Fibroblast of skin of right quadriceps (primary cell): ENCODE data around the gene HS6ST1.
"Not testable (repeated sequence)": the region's sequence is repeated elsewhere in the genome, so short reads cannot be mapped to it uniquely, and the experiment has no call there.

Source experiments
- DNase-seq: peaks from one replicate; pipeline ENCODE4 v3.0.0-alpha.2; 2013

HS6ST1 gene

GRCh38 chr2:128267197-128267596 is 51.5 kb downstream of the HS6ST1 start:
- DNase-seq: not testable (repeated sequence)

DNA sequence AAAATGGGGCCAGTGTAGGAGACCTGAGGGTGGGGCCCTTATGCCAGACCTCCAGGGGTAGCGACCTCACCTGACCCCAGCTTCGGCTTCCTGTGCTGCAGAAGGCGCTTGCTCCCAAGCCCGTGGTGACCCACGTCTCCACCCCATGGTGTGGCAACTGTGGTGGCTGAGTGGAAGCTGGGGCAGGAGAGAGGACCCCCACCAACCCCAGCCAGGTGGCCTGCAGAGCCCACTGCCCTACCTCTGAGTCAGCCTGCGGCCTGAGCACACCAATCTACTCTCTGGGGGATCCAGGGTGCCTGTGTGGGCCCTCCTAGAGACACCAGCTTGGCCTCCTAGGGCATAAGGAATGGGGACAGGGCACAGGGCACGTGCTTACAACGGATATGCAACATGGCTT is 52.2 kb downstream of the HS6ST1 start:
- not testable (repeated sequence) for DNase-seq

DNA sequence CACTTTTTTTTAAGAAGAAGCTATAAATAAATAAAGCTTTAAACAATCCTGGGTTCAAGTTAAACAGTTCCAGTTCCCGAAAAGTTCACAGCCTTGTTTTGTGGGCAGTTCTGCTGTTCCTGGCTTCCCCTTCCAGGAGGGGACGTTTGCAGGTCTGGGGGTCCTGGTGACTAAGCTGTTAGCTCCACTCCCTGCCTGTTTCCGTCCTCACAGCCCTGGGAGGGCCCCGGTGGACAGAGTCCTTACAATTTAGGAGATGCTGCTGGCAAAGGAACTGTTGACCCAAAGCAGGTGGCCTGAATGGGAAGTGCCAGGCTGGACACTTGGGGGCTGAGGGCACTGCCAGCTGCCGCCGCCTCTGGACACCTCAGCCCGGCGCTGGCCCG is 53.1 kb downstream of the HS6ST1 start:
- DNase-seq: not testable (repeated sequence)

- no peak for DNase-seq
Measured at GRCh38 chr2:128264881-128265607, 53.6 kb downstream of the HS6ST1 start.

DNA sequence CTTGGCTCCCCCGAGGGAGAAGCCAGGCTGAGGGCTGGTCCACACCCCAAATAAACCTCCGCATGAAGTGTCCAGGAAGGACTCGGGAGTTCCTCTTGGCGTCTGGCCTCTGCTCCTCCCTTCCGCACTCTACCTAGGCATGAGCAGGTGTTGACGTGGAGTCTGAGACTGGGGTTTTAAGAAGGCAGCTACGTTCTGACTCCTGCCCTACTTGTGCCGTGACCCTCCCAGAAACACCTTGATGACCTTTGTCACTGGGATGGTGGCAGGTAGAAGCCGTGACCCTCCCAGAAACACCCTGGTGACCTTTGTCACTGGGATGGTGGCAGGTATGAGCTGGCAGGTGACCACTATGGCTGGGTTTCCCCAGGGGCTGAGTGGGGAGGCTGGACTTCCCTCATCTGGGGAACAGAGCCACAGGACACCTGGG is 54.8 kb downstream of the HS6ST1 start:
- no peak for DNase-seq

GRCh38 chr2:128262315-128263253 is 56.1 kb downstream of the HS6ST1 start:
- no peak for DNase-seq

GRCh38 chr2:128261245-128262128 is 57.2 kb downstream of the HS6ST1 start:
- no peak for DNase-seq

DNA sequence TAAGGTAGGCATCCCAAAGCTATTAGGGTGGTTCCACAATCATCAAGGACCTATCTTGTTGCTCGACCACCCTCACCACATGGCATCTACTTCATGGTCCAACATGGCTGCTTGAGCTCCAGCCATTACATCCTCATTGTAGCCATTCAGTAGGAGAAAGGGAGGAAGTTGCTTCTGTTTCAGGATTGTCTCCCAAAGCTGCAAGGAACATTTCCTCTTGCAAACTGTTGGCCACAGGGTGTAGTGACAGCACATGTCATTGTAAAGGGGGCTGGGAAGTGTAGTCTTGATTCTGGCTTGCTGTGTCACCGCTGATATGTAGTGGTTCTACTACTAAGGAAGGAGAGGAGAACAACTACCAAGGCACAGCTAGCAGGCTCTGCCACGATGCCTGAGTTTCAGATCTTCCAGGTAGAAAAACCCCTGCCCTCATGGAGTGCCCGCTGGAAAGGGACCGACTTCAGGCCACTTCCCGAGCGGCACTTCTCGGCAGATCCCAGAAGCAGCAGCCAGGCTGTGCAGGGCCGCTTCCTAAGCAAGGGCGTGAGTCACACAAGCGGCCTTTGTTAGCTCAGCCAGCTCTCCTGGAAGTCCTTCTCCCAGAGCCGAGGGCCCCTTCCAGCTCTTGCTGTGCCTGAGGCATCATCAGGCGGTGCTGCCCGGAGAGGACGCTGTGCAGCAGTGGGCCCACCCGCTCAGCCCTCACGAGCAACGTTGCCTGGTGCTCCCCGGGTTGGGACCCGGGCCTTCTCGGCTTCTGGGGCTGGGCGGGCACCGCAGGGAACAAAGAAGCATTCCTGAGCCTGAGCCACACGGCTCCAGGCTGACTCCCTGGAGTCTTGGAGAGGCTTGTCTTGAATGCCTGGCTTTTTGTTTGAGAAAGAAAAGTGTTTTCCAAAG is 58.2 kb downstream of the HS6ST1 start:
- DNase-seq: peak; percentile 73

DNA sequence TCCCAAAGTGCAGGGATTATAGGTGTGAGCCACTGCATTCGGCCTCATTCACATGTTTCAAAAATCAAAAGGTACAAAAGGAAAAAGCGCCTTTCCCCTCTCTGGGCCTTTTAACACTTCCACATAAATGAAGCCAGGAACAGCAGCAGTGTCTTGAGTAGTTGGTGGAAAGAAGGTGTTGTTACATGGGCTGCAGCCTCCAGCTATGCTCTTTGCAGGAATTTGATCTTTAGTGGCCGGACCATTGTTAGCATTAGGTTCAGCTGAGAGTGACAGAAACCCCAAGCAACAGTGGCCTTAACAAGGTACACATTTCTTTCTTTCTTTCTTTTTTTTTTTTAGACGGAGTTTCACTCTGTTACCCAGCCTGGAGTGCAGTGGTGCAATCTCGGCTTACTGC is 59.1 kb downstream of the HS6ST1 start:
- DNase-seq: no peak

DNA sequence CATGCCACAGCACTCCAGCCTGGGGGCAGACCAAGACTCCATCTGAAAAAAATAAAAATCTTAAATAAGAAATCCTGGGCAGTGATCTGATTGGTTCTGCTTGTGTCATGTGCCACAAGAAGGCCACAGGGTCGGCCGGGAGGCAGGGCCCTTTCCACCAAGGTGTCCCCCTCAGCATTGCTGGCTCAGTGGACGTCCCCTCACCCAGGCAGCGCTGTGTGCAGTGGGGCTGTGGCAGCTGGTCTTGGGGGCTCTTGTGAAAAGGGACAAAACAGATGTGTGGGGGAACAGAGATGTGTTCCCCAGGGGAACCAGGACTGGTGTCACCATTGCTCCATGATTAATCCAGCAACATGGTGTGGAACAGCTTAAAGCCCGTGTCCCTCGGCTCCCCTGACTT is 60.5 kb downstream of the HS6ST1 start:
- no peak for DNase-seq

DNA sequence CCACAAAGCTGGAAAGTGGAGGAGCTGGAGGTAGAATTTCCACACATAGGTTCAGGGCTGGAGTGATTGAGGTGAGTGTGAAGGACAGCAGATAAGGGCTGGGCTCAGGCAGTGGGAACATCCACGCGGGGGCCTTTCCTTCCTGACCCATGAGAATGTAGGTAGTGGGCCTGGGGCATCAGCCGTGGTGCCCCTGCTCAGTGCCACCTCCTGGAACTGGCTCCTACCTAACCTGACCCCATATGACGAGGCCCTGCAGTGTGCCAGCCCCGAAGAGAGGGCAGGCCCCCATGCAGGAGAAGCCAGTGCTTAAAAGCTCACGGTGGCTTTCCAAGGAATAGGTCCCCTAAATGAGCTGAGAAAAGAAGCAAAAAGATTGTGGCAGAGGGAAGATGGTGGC is 66.2 kb downstream of the HS6ST1 start:
- DNase-seq: no peak

DNA sequence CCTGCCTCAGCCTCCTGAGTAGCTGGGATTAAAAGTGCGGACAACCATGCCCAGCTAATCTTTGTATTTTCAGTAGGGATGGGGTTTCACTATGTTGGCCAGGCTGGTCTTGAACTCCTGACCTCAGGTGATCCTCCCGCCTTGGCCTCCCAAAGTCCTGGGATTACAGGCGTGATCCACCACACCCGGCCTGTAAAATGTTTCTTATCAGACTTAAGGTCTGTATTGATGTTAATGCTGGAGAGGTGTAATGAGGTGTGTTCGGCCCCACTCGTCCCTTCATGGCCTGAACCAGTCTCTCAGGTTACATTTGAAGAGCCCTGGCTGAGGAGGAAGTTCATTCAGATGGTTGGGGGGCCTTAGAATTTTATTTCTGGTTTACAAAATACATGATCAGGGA is 66.6 kb downstream of the HS6ST1 start:
- not testable (repeated sequence) for DNase-seq

GRCh38 chr2:128250229-128251025 is 68.2 kb downstream of the HS6ST1 start:
- DNase-seq: no peak

DNA sequence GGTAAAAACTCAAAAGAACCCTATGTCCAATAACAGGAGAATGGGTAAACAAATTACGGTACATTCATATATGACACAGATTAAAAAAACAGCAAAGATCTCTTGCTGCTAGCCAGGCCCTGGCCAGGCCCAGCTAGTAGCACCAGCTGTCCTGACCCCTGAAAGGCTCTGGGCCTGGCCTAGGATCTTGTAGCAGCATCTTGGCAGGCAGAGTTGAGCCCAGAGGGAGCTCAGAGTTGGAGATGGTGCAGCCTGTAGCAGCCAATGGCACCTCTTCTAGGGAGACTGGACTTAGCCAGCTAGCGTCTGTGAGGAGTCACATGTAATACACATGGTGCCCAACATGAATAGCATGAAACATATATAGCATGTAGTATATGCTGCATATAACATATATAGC is 69.1 kb downstream of the HS6ST1 start:
- DNase-seq: no peak

GRCh38 chr2:128245813-128246212 is 72.9 kb downstream of the HS6ST1 start:
- DNase-seq: no peak

DNA sequence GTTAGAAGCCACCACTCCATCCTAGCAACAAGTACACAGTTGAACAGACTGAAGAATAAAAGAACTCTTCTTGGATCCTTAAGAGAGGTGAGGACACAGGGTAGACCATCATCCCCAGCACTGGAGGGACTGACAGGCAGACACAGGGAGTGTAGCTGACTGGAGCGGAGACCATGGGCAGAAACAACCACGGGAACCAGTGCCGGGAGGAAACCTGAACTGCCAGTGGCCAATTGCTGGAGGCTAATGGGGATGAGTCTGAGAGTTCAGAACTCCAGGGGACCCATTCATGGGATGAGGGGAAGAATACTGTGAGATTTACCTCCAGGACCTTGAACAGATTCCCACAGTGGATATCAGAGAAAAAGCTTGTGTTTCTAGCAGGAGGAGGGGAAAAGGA is 76.8 kb downstream of the HS6ST1 start:
- no peak for DNase-seq

- no peak for DNase-seq
Measured at GRCh38 chr2:128237911-128238697, 80.6 kb downstream of the HS6ST1 start.

DNA sequence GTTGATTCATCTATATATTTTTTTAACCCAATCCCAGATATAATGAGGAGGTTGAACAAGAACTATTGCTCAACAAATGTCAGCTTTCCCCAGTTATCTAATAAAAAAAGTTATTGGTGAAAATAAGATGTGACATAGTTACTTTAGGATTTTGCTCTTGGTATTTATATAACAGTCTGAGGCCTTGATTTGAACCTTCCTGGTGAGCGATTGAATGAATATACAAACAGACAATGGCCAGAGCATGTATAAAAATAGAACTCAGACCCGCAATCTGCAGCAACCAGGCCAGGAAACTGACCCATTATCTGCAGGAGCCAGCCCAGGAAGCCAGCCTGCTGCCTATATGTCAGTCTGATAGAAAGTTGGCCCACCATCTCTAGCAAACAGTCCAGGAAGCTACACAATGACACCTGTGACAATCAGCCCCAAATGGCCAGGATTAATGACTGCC is 81.6 kb downstream of the HS6ST1 start:
- DNase-seq: no peak

- DNase-seq: peak; percentile 60
Measured at GRCh38 chr2:128236491-128237035, 82.1 kb downstream of the HS6ST1 start.

- no peak for DNase-seq
Measured at GRCh38 chr2:128235581-128235980, 83.1 kb downstream of the HS6ST1 start.
